T-helper 22 cell (primary cell): Measurements from ENCODE around the gene TIGD1.

Experiments used
- DNase-seq: peaks from one replicate; pipeline ENCODE4 v3.0.0-alpha.2; 2020; ENCODE audit warnings: low read depth

TIGD1 gene

DNA sequence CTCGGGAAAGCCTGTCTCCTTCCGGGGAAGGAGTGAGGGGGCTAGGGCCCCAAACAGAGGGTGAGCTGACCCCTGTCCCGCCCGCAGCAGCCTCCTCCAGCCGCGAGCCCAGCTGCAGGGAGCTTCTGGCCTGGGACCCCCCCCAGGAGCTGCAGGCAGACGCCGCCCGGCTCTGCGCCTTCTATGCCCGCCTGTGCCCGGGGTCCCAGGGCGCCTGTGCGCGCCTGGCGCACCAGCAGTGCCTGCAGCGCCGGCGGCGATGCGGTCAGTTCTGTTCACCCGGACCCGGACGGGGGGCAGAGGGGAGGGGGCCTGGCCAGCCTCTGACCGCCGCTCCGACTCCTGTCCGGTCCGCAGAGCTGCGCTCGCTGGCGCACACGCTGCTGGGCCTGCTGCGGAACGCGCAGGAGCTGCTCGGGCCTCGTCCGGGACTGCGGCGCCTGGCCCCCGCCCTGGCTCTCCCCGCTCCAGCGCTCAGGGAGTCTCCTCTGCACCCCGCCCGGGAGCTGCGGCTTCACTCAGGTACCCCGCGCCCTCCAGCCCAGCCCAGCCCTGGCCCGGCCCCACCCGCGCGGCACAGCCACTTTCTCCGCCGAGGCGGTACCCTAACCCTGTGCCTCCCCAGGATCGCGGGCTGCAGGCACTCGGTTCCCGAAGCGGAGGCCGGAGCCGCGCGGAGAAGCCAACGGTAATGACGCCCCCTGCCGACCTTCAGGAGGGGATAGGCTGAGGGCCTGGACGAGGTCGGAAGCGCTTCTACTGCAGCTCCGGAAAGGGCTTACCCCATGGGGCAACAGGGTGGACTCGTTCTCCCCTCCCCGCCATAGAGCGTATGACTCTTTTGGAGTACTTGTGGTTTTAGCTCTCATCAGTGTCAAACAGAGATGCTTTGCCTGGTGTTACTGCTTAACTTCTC, 26.4 kb downstream of the TIGD1 start:
- DNase-seq: no peak

DNA sequence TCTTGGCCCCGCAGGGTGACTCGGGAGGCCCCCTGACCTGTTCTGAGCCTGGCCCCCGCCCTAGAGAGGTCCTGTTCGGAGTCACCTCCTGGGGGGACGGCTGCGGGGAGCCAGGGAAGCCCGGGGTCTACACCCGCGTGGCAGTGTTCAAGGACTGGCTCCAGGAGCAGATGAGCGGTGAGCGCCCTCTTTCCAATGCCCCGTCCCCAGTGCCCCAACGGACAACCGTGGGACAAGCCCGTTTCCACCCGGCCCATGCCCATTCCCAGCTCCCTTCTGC, 27.0 kb downstream of the TIGD1 start:
- no peak for DNase-seq

DNA sequence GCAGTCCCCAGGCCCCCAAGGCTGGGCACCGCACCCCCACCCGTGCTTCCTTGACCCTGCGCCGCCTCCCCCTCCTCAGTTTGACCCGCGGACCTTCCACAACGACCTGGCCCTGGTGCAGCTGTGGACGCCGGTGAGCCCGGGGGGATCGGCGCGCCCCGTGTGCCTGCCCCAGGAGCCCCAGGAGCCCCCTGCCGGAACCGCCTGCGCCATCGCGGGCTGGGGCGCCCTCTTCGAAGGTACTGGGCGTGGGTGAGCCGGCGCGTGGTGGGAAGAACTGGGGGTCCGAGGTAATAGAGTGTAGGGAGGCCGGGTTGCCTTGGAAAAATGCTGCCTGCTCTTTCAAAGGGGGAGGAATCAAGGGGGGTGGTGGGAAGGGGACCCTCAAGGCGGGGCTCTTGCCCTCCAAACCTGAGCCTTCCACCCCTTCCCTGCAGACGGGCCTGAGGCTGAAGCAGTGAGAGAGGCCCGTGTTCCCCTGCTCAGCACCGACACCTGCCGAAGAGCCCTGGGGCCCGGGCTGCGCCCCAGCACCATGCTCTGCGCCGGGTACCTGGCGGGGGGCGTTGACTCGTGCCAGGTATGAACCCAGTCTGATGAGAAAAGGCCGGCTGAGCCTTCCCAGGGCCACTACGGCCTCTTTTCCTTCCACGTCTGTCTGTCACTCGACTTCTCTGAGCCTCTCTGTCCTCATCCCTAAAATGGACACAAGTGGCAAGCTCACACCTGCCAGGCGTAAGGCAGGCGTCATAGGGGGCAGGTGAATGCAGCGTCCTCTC, 27.5 kb downstream of the TIGD1 start:
- DNase-seq: no peak

- DNase-seq: peak; percentile 23
Measured at GRCh38 chr2:232521959-232522622, 28.3 kb downstream of the TIGD1 start.

DNA sequence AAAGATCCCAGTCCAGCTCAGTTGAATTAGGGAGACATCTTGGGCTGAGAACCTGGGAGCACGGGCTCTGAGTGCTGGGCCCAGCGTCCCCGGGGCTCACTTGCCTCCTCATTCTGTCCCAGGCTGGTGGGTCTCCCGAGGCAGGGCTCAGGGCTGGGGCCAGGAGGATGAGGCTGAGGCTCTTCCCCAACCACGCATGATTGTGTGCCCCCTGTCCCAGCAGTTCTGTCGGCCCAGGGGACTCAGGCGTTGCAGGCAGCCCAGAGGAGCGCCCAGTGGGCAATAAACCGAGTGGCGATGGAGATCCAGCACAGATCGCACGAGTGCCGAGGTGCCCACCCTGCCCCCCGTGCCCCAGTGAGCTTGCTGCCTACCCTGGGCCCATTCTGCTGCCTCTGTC, 29.3 kb downstream of the TIGD1 start:
- no peak for DNase-seq

GRCh38 chr2:232520489-232520888, 29.9 kb downstream of the TIGD1 start:
- DNase-seq: no peak

- DNase-seq: no peak
Measured at GRCh38 chr2:232519581-232520438, 30.5 kb downstream of the TIGD1 start, which contains the start of gene PRSS56. Gene PRSS56, plus strand, starts transcription at chr2:232520388. Its CDS starts 211 bp downstream, at chr2:232520599.

DNA sequence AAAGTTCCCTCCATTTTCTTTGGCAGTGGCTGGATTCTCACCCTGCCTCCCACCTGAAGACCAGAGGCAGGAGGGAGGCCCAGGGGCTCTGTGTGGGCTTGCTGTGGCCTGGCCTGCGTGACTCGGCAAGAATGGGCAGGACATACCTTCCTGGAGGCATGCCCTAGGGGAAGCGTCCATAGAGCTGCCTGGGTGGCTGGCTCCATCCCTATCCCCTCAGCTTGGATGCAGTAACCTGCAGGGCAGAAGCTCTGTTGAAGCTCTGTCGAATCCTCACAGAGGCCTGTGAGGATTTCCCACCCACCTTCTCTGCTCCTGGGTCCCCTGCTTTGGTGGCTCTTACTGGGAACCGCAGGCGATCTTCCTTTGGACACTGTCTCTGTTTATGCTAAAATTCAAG, 31.5 kb downstream of the TIGD1 start:
- DNase-seq: no peak

GRCh38 chr2:232516551-232516950, 33.8 kb downstream of the TIGD1 start:
- no peak for DNase-seq

DNA sequence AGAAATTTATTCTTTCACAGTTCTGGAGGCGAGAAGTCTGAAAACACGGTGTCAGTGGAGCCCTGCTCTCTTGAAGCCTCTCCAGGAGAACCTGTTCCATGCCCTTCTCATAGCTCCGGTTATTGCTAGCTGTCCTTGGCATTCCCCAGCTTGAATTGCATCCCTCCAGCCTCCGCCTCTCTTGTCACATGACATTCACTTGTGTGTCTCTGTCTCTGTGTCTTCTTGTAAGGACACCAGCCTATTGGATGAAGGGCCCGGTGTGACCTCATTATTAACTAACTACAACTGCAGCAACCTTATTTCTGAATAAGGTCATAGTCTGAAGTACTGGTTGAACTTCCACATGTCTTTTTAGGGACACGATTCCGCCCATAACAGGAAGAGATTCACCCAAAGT, 34.7 kb downstream of the TIGD1 start:
- DNase-seq: no peak

- no peak for DNase-seq
Measured at GRCh38 chr2:232513353-232513752, 37.0 kb downstream of the TIGD1 start.

DNA sequence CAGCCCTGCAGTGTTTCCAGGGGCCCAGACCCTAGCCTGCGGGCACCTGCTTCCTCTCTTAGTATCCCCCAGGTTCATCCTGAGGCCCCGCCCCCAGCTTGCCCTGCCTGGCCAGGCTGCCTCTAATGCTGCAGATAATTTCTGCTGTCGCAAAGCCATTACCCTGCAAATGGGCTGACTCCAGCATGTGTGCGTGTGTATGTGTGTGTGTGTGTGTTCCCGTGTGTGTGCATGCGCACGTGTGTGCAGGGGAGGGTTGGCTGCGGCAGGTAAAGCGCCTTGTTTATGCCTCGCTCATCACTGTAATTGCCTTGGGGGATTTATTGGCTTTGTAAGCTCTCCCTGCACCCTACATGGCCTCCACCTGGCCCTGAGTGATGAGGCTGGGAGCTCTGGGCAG, 37.8 kb downstream of the TIGD1 start:
- DNase-seq: no peak

- DNase-seq: no peak
Measured at GRCh38 chr2:232511336-232511890, 38.9 kb downstream of the TIGD1 start.

GRCh38 chr2:232508251-232508650, 42.1 kb downstream of the TIGD1 start:
- DNase-seq: no peak

DNA sequence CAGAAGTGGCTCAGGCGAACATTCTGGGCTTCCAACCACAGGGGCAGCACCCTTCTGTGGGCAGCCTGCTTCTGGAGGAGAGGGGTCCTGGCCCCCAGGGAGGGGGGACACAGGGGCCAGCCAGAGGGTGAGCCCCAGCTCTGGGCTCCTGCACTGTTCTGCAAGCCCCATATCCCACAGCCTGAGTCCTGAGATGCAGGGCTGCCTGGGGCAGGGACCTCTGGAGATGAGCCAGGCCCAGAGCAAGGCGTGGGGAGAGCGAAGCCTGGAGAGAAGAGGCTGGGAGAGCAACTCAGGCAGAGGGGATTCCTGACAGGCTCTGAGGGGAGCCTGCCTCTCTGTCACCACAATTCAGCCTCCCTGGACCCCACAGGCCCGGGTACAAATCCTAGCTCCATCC, 43.6 kb downstream of the TIGD1 start:
- no peak for DNase-seq

DNA sequence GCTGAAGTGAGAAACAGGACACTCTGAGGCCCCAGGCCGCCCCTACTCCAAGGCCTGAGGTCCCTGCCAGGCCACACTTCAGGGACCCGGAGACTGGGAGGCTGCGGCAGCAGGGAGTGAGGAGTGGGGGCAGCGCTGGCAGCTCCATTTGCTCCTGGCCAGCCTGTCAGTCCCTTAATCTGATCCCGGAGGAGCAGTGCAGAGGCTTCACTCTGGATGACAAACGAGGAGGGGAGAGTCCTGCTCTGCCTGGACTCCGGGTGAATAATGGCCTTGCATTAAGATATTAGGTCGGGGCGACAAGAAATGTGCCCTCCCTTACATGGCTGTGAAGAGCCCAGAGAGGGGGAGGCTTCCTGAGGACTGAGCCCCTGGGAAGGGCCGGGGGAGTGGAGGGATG, 44.5 kb downstream of the TIGD1 start:
- no peak for DNase-seq

- no peak for DNase-seq
Measured at GRCh38 chr2:232504438-232504837, 45.9 kb downstream of the TIGD1 start.

DNA sequence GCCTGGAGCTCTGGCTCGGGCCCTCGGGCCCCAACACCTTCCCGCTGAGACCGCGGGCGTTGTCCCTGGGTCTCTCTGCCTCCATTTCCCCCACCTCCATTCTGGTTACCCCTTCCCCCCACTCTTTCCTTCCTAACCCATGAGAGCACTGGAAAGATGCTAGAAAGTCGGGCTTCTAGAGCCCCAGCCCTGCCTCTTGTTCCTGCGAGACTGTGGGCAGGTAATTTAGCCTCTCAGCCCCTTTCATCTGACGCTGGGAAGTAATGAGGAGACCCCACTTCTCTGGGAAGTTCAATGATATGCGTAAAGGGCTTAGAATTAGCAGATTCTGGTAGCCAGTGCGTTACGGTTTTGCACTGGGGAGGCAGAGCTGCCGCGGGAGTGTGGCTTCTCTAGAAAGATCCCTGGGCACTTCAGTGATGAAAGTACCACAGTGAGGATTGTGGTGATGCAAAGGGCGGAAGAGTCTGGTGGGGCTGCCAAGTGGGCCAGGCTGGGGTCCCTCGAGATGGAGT, 46.5 kb downstream of the TIGD1 start:
- no peak for DNase-seq

DNA sequence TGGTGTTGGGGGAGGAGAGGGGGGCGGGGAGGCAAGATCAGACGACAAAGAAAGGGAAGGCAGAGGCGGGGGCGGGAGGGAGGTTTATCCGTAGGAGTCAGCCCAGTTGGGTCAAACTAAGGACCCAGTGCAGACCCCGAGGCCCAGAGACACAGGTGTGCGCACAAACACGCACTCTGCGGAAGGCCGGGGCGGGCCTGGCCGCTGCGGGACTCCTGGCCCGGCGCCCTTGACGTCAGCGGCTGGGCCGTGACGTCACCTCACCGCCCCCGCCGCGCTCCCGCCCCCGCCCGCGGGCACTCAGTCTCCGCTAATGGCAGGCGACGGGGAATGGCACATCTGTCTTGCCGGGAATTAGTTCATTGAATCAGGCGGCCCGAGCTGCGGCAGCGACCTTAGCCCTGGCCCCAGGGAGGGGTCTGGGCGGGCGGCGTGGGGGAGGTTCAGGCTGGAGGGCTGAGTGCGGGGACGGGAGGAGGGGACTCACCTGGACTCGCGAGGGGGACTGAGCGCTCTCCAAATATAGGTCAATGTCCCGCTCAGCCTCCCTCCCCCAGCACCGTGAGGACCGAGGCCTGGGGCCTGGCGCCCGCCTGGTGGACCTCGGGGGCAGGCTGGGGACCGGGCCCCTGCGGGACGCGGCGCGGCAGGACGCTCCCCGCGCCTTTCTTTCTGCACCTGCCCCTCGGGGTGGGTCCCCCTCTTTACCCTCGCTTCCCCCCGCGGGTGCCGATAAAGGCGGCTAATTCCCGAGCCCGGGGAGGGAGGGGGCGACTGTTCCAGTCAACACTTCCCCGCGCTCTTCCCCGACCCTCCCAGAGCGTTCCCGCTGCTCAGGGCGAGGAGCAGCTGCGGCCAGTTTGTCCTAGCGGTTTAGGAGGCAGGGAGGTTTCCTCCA, 47.2 kb downstream of the TIGD1 start:
- peak; percentile 44 for DNase-seq

GRCh38 chr2:232502511-232502910, 47.8 kb downstream of the TIGD1 start:
- no peak for DNase-seq
